Immature natural killer cell (primary cell): Measurements from ENCODE around the gene COX5B. TPM values are rescaled to one million over a fixed set of nuclear protein-coding genes. Genes with fewer than 3 reads are reported as not detected.
"Not testable (repeated sequence)": the region's sequence is repeated elsewhere in the genome, so short reads cannot be mapped to it uniquely, and the experiment has no call there.

Source experiments
- DNase-seq, 3 donors: peaks; one replicate each; pipeline ENCODE4 v3.0.0; 2022; ENCODE audit warnings: mixed read lengths in 1 of 3
- H3K27ac Mint-ChIP-seq, 6 donors: one replicate each; pipeline ENCODE4 v1.8.0; 2020; ENCODE audit warnings: mixed read lengths in 6 of 6, mild to moderate bottlenecking in 5 of 6, inconsistent platforms in 4 of 6, moderate library complexity in 3 of 6
- H3K27me3 Mint-ChIP-seq, 3 donors: one replicate each; pipeline ENCODE4 v1.8.0; 2020 to 2021; ENCODE audit warnings: low read depth in 3 of 3, mild to moderate bottlenecking in 3 of 3, mixed read lengths in 3 of 3, moderate library complexity in 3 of 3, inconsistent platforms in 1 of 3
- H3K36me3 Mint-ChIP-seq, 3 donors: one replicate each; pipeline ENCODE4 v1.8.0; 2020; ENCODE audit warnings: mixed read lengths in 3 of 3, inconsistent platforms in 2 of 3, mild to moderate bottlenecking in 2 of 3
- H3K4me1 Mint-ChIP-seq, 2 donors: one replicate each; pipeline ENCODE4 v1.8.0; 2020; ENCODE audit warnings: inconsistent platforms in 2 of 2, mild to moderate bottlenecking in 2 of 2, mixed read lengths in 2 of 2, moderate library complexity in 1 of 2
- H3K4me3 Mint-ChIP-seq, 5 donors: one replicate each; pipeline ENCODE4 v1.8.0; 2020; ENCODE audit warnings: mild to moderate bottlenecking in 5 of 5, mixed read lengths in 5 of 5, inconsistent platforms in 3 of 5, moderate library complexity in 3 of 5
- H3K9me3 Mint-ChIP-seq, 6 donors: one replicate each; pipeline ENCODE4 v1.8.0; 2020; ENCODE audit warnings: mild to moderate bottlenecking in 6 of 6, mixed read lengths in 6 of 6, inconsistent platforms in 4 of 6, moderate library complexity in 3 of 6
- polyA plus RNA-seq, 3 donors: library from polyadenylated mRNA; unstranded; fragments of 300-500 nt; fragmentation: Illumina TruSeq; gene quantifications; one replicate each; pipeline ENCODE4 v1.2.3, GENCODE V29; 2021

Gene COX5B, protein sequence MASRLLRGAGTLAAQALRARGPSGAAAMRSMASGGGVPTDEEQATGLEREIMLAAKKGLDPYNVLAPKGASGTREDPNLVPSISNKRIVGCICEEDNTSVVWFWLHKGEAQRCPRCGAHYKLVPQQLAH
- polyA plus RNA-seq: 100 to 1,000 TPM; 326 to 501 (median 349) TPM

DNA sequence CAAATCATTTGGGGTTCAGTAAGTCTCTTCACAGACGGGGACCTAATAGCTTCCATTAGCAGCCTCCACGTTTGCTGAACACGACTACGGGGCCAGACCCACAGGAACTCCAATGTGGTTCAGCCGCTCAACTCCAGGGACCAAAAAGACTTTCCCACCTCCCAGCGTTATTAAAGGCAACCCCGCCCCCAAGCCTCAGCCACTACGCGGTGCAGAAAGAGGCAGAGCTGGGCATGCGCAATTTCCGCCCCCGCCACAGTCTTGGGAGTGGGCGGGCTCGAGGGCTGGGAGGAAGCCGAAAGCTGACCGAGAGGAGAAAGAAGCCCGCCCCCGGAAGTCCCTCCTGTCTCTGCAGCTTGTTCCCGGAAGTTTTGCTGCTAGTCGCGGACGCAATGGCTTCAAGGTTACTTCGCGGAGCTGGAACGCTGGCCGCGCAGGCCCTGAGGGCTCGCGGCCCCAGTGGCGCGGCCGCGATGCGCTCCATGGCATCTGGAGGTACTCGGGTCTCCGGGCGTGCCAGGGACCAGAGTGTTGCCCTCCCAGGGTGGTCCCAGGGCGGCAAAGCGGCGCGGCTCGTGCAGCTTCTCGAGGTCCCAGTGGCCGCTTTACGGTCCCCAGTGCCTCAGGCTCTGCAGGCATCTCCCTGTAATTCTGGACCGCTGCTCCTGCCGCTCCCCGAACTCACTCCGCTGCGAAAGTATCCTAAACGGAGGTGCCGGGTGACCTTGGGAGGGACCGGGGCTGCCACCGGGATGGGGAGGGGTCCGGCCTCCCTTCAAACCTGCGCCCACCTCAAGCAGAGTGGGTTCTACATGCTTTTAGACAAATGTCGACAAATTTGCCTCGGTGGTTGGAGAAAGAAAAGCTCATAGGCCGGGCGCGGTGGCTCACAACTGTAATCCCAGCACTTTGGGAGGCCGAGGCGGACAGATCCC is at the start of gene COX5B:
Gene COX5B, plus strand, starts transcription at position 368 of the 935 bp plus-strand sequence. Its CDS starts 25 bp downstream, at position 393.
- H3K4me1 Mint-ChIP-seq: peaks cover 26 to 33% of the 10 kb centered on the region in 2 donors
- peaks cover 11 to 28% (median 13%) of the 10 kb centered on the region in 3 donors for H3K36me3 Mint-ChIP-seq
- peak within 1 kb of the TSS; percentile 93 to 97 (median 95) for H3K4me3 Mint-ChIP-seq
- peak; percentile 97 to 98 (median 98) for DNase-seq
- peak within 1 kb of the TSS; percentile 93 to 98 (median 97) for H3K27ac Mint-ChIP-seq
- no peaks in the 10 kb centered on the region for H3K9me3 Mint-ChIP-seq
- peaks cover 0 to 7% (median 6%) of the 10 kb centered on the region in 3 donors for H3K27me3 Mint-ChIP-seq

DNA sequence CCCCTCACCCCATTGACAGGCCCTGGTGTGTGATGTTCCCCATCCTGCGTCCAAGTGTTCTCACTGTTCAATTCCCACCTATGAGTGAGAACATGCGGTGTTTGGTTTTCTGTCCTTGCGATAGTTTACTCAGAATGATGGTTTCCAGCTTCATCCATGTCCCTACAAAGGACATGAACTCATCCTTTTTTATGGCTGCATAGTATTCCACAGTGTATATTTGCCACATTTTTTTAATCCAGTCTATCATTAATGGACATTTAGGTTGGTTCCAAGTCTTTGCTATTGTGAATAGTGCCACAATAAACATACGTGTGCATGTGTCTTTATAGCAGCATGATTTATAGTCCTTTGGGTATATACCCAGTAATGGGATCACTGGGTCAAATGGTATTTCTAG is 49.7 kb upstream of the COX5B start:
- H3K9me3 Mint-ChIP-seq, DNase-seq, H3K36me3 Mint-ChIP-seq, H3K4me1 Mint-ChIP-seq, H3K27ac Mint-ChIP-seq, H3K4me3 Mint-ChIP-seq: not testable (repeated sequence)
- H3K27me3 Mint-ChIP-seq: peaks cover 7 to 25% (median 9%) of the 10 kb centered on the region in 3 donors

DNA sequence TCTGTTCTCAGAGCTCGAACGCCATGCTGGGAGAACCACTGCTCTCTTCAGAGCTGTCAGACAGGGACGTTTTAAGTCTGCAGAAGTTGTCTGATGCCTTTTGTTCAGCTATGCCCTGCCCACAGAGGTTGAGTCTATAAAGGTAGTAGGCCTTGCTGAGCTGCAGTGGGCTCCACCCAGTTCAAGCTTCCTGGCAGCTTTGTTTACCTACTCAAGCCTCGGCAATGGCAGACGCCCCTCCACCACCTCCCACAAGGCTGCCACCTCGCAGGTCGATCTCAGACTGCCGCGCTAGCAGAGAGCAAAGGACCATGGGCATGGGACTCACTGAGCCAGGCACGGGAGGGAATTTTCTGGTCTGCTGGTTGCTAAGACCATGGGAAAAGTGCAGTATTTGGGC is 44.3 kb upstream of the COX5B start:
- not testable (repeated sequence) for H3K4me1 Mint-ChIP-seq, H3K4me3 Mint-ChIP-seq, H3K9me3 Mint-ChIP-seq, DNase-seq, H3K36me3 Mint-ChIP-seq, H3K27ac Mint-ChIP-seq
- peaks cover 4 to 23% (median 6%) of the 10 kb centered on the region in 3 donors for H3K27me3 Mint-ChIP-seq

DNA sequence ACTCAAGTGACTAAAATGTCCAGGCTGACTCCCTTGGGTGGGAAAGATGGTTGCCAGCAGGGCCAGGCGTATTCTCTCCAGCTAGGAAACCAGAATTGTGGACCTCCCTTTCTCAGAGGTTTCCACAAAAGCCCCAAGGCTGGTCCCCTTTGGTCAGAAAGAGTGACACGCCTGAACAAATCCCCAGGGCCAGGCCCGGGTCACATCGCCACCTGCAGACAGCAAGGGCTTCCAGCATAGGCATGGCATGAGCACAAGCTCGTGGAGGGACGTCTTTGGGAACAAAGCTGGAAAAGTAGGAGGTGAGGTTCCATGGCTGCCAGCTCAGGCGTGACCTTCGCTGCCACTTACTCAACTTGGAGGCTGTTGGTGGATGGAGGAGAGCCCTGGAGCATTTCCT is 40.8 kb upstream of the COX5B start:
- not testable (repeated sequence) for H3K27ac Mint-ChIP-seq, H3K27me3 Mint-ChIP-seq, H3K4me3 Mint-ChIP-seq, H3K9me3 Mint-ChIP-seq, H3K36me3 Mint-ChIP-seq, H3K4me1 Mint-ChIP-seq, DNase-seq

DNA sequence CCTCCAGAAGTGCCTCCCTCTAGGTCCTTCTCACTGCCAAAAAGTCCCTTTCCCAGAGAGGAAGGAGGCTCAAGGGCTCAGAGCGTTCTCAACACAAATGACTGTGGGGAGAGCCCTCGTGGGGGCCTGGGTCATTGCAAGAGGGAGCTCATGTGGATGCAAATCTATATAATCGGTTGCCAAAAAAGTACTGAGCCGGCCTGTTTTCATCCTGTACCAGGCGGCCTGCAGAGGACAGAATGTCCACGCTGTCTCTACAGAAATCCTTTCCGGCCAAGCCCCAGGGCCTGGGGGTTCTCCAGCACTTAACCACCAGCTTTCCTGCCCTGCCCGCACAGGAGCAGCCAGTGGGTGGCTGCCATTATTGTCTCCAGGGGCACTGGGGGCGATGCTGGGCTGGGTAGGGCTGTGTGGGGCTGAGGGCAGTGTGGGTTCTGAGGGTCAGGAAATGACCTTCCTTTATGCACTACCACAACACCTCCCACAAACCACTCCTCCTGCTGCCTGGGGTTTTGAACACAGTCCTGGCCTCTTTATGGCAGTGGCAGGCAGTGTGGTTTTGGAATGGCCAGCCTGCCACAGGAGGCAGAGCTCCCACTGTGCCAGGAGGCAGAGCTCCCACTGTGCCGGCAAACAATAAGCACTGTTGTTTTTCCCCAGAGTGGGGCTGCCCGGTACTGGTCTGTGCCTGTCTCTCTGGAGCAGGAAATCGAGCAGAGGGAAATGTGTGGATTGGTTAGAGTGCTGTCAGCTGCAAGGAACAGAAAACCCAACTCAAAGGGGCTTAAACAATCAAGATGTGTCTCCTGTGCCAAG is 40.1 kb upstream of the COX5B start:
- H3K36me3 Mint-ChIP-seq, H3K27me3 Mint-ChIP-seq, H3K4me1 Mint-ChIP-seq, H3K27ac Mint-ChIP-seq, H3K9me3 Mint-ChIP-seq, H3K4me3 Mint-ChIP-seq, DNase-seq: not testable (repeated sequence)

DNA sequence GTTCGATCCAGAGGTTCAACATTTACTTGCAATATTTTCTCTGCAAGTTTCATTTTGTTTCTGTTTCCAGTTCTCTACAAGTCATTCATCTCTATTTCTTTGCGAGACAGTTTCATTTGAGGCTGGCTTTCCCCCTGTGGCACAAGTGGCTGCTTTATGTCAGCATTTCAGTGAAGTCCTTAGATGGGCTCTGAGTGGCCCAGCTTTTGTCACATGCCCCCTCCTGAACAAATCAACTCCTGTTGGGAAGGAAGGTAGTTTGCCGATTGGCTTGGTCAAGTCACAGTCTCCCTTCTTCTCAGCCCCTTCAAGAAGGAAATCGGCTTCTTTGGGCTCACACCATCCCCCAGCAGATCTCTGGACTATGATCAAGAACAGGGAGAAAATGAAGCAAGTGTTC is 37.1 kb upstream of the COX5B start:
- not testable (repeated sequence) for H3K27me3 Mint-ChIP-seq, H3K9me3 Mint-ChIP-seq
- peaks cover 4 to 13% of the 10 kb centered on the region in 2 donors for H3K4me1 Mint-ChIP-seq

DNA sequence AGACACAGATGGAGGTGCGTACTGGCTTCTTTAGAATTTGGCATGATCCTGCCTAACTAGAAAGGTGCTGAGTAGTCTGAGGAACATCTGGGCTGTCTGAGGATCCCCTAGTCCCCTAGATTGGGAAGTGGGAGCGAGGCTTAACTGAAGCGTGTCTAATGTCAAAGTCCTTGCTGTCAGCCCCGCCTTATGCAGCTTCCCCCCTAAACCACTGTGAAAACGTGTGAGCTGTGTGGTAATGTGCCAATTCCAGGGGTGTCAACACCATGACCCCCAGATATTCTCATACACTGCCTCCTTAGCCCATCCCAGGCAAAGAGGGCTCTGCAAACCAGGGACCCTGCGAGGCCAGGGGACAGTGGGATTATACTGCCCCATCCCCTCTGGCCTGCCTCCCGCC is 34.0 kb upstream of the COX5B start:
- not testable (repeated sequence) for H3K27ac Mint-ChIP-seq, H3K27me3 Mint-ChIP-seq, H3K4me3 Mint-ChIP-seq, H3K36me3 Mint-ChIP-seq, H3K4me1 Mint-ChIP-seq, H3K9me3 Mint-ChIP-seq
- DNase-seq: peak in 2 of 3 donors; percentile 10 to 15

More for the DNA sequence above, 37.1 kb upstream of the COX5B start:
- not testable (repeated sequence) for H3K27ac Mint-ChIP-seq, H3K36me3 Mint-ChIP-seq, H3K4me3 Mint-ChIP-seq, DNase-seq

DNA sequence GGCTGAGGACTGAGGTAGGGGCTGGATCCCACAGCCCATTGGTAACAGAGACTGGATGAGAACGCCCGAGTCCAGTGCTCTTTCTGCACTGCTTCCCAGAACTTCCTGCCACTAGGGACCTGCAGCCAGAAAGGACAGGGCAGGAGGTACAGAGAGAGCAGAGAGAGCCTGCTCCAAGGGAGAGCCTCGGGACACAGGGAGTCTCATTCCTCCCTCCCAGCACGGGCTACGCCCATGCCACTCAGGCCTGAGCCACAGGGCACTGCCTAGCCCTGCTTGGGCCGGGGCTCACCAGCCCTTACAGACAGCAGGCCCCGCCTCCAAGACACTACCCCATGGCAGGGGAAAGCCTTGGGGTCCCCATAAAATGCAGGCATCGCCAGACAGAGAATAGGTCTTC is 30.1 kb upstream of the COX5B start:
- not testable (repeated sequence) for H3K36me3 Mint-ChIP-seq, H3K27me3 Mint-ChIP-seq, H3K4me1 Mint-ChIP-seq, DNase-seq, H3K27ac Mint-ChIP-seq, H3K9me3 Mint-ChIP-seq, H3K4me3 Mint-ChIP-seq

DNA sequence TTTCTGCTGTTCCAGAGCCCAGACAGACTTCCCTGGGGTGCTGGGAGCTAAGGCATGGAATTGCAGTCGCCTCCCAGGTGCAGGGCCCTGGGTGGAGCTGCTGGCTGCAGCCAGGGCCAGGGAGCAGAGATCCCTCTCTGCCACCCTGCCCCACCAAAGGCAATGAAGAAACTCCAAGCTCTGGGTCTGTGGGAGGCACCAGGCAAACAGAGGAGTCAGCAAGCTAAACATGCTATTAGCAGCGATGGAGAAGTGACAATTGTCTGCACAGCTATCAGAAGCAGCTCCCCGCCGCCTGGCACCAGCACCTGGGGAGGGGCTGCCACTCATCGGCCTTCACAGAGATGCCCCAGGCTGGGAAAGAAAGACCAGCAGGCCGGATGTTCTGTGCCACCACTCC is 28.0 kb upstream of the COX5B start:
- Mint-ChIP-seq H3K4me3 (no peak overlapping the region), H3K27ac (no peak overlapping the region), H3K9me3 (no peaks in the 10 kb centered on the region), H3K36me3 (no peaks in the 10 kb centered on the region), H3K27me3 (peaks cover 0 to 2% (median 0%) of the 10 kb centered on the region in 3 donors), H3K4me1 (peaks cover 0 to 1% of the 10 kb centered on the region in 2 donors)
- no peak for DNase-seq

DNA sequence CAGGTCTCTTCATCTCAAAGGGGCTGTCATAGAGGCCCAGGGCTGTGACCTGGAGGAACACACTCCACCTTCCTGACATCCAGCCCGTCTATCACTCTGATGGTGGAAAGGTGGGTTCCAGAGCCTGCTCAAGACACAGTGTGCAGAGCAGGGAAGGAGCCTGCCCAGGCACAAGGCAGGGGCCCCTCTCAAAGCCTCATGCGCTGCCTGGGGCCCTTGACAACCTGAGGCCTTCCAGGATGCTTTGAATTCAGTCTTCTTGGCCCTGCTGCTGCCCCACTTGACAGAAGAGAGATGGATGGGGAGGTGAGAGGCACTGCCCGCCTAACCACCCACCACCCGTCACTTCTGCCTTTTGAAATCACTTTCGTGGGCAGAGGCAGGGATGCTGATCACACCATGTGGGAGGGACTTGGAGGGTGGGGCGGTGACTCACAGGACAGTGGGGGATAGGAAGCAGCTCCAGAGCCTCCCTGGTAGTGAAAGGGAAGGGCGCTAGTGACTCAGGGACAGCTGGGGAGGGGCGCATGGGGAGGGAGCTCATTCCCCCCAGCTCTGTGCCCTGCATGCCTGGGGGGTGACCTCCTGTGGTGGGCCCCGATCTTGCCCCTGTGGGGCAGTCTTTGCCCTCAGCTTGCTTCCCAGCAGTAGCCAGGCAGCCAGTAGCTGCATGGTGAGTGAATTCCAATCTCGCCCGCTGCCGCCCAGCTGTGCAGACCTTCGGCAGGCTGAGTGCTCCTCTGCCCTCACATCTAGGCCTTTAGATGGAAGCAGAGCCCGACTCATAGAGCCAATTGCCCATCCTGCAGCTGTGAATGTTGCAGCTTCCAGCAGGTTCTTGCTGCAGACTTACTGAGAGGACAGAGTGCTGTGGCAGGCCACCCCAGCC is 26.7 kb upstream of the COX5B start:
- H3K4me3 Mint-ChIP-seq, H3K27ac Mint-ChIP-seq, H3K9me3 Mint-ChIP-seq, H3K27me3 Mint-ChIP-seq, DNase-seq, H3K36me3 Mint-ChIP-seq, H3K4me1 Mint-ChIP-seq: not testable (repeated sequence)

DNA sequence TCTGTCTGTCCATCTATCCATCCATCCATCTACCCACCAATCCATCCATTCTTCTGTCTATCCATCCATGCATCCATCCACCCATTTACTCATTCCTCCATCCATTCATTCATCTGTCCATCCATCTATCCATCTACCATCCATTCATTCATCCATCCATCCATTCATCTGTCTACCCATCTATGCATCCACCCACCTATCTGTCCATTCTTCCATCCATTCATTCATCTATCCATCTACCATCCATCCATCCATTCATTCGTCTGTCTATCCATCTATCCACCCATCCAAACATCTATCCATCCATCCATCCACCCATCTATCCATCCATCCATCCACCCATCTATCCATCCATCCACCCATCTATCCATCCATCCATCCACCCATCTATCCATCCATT is 25.4 kb upstream of the COX5B start:
- not testable (repeated sequence) for DNase-seq, H3K9me3 Mint-ChIP-seq, H3K4me1 Mint-ChIP-seq, H3K36me3 Mint-ChIP-seq, H3K4me3 Mint-ChIP-seq, H3K27me3 Mint-ChIP-seq
- peak overlapping the region in 1 of 6 donors; percentile 65 for H3K27ac Mint-ChIP-seq

DNA sequence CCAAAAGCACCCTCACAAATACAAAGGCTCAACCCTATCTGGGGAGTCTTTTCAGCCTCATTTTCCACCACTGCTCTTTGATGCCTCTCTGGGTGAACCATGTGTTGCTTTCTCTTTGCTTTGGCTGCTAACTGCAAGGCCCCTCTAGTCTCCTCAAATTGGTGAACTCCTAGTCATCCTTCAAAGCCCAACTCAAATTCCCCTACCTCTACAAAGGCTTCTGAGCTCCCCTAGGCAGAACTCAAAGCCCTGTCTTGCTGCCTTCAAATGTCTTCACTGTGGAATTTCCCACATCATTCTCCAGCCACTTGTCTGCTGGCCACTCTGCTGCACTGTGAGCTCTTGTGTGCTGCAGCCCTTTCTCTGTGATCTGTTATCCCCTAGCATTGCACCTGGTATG is 22.9 kb upstream of the COX5B start:
- H3K27me3 Mint-ChIP-seq, H3K9me3 Mint-ChIP-seq, H3K4me3 Mint-ChIP-seq, H3K4me1 Mint-ChIP-seq, DNase-seq, H3K36me3 Mint-ChIP-seq, H3K27ac Mint-ChIP-seq: not testable (repeated sequence)

DNA sequence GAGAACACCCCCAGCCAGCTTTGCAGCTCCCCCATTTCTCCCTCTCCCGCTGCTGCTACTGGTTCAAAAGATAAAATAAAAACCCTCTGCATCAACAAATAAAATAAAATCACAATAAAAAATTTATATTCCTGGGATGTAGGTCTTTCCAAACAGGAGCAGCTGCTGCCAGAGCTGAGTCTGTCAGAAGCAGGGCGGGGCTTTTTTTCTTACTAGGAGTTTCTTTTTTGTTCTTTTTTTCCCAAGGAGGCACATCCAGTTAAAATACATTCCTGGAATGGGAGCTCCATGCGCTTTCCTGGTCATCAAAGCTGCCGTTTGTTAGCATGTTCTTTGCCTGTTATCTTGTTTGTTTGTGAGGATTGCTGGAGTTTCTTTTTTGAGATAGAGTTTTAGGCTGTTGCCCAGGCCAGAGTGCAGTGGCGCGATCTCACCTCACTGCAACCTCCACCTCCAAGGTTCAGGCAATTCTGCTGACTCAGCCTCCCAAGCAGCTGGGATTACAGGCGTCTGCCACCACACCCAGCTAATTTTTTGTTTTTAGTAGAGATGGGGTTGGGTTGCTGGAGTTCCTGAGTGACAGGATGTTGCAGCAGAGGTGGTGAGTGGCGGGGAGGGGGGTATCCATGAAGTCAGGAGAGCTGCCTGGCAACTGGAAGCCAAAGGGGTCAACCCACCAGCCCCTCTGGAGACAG is 20.4 kb upstream of the COX5B start:
- not testable (repeated sequence) for H3K27me3 Mint-ChIP-seq, H3K4me1 Mint-ChIP-seq, H3K36me3 Mint-ChIP-seq, H3K9me3 Mint-ChIP-seq, DNase-seq, H3K27ac Mint-ChIP-seq, H3K4me3 Mint-ChIP-seq
